Activated gamma-delta T cell treated with anti-CD3 and anti-CD28 coated beads, Interleukin-2, amount 50 U/mL, for 16 hours (primary cell): ENCODE measurements around the gene OPCML.

Experiments used
- DNase-seq: peaks from one replicate; pipeline ENCODE4 v3.0.0-alpha.2; 2020; ENCODE audit warnings: low read depth

The OPCML gene

DNA sequence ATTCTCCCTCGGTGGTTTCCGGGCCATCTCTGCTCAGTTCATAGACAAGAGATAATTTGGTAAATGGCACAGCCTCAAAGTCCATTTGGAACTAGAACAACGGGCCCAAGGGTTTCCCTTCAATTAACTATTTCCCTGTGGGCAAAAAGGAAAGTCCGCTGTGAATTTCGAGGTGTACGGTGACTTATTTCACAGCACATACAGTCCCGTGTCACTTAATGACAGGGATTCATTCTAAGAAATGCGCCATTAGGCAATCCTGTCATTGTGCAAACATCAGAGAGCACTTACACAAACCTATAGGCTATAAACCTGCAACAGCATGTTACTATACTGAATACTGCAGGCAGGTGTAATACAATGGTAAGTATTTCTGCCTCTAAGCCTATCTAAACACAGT lies 551.6 kb downstream of the OPCML start:
- DNase-seq: no peak

DNA sequence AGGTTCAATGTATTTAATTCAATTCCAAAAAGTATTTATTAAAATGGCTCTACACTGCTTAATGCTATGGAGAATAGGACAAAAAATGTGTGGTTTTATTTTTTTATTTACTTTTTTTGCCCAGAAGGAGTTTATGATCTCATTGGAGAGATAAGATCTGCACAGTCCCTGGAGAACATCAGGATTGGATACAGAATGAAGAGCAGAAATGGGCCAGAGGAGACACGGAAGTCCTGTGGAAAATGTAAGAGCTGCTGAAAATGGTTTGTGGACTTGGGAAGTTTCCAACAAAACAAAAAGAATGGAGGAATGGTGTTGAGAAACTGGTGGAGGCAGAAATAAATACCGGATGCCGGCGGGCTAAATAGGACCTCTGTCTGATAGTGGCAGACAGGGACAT lies 554.6 kb downstream of the OPCML start:
- DNase-seq: no peak

DNA sequence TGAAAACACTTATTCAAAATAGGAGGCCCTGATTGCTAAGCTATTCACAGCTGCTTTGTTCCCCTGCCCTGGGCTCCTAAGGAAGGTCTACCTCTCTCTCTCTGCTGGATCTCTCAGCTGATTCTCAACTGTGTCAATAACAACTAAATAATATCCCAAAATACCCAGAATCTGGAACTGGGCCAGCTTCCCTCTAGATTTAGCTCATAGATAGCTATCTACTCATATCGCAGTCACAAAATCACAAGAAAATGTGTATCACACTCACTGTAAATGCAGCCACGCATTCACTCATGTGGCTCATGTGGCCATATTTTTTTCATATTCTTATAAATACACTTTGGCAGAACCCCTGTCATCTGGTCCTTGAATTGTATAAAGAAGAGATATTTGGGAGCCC lies 555.1 kb downstream of the OPCML start:
- no peak for DNase-seq

DNA sequence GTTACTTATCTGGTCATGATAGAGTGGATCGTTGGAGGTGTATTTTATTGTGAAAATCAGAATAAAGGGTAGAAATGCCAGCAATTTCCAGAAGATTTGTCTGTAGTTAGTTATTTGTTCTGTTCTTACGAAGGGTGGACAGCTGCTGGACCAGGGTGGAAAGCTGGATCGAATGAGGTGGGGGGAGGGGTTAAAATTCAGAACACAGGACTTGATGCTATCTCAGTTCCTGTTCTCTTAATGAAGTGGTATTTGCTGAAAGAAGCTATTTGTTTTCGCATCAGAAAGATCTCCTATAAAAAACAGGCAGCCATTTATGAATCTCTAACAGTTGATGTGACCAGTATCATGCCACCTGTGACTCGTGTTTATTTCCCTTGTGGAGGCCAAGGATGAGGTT lies 556.2 kb downstream of the OPCML start:
- no peak for DNase-seq

DNA sequence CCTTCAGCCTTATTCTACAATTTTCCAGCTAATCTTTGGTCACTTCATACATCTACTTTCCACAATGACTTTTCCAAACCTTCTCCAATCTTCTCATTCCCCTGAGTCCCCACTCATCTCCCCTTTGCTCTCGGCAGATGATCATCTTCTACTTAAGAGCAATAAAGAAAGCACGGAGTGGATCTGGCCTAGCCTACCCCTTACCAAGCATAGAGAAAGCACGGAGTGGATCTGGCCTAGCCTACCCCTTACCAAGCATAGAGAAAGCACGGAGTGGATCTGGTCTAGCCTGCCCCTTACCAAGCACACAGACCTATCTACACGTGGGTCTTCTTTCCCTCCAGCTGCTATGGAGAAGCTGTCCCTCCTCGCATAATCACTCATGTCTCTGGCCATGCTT lies 558.6 kb downstream of the OPCML start:
- no peak for DNase-seq

DNA sequence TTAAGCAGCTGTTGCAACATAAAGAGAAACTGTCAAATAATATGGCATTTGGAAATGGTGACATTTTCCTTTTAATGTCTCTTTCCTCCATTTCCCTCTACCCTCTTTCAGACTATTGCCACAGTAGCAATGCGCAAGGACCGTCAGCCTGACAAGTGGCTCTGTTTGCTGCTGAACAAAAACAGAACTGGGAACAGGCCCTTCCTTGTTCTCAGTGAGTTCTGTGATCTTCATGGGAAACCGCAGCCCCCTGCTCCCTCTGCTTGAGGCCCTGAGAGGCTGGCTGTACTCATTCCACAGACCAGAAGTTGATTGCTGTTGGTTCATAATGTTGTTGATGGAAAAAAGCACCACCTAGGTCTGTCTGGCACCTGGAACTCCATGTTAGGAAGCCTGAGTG lies 559.7 kb downstream of the OPCML start:
- no peak for DNase-seq

DNA sequence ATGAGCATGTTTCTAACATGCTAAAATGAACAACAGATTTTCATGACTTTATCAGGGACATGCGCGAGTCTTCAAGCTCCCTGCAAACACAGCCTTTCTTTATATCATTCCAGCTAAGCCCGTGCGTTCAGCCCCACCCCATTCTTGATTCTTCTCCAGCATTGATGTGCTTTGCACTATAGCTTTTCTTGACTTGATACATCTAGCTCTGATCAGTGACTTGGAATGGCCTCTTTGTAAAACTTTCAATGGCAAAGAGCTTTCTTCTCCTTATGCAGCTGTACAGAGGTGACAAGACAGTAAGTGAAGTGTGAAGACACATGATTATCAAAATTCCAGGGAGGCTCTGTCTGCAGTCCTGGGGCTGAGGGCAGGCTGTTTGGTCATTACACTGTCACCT lies 561.0 kb downstream of the OPCML start:
- DNase-seq: no peak

DNA sequence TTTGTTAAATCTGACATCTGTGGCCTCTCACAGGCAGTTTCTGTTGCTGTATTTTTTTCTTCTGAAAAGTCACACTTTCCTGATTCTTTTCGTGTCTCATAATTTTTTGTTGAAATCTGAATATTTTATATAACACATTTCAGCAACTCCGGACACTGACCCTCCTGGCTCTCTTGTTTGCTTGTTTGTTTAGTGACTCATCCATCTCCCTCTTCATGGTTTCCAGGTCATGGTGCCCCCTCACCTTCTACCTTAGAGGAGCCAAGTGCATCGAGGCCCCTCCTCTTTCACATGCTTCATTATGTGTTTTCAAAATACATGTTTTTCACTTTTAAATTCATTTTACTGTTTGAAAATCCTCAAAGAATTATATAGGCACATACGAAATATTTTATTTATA lies 562.4 kb downstream of the OPCML start:
- DNase-seq: no peak

DNA sequence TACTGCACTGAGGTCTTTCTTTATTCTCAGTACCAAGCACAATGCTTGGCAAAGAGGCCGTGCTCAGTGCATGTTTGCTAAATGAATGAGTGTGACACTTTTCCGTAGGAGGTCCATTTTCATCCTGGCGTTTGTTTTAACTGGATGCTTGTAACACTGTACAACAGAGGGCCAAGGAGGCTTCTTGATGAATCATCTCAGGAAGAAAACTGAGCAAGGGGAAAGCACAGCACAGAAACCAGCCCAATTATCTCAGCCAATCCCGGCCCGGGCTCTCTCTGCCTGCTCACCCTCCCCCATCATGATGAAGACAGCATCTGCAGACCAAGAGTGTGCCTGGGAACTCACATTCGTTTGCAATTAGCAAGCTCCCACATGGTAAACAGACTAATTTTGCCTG lies 570.3 kb downstream of the OPCML start:
- no peak for DNase-seq

DNA sequence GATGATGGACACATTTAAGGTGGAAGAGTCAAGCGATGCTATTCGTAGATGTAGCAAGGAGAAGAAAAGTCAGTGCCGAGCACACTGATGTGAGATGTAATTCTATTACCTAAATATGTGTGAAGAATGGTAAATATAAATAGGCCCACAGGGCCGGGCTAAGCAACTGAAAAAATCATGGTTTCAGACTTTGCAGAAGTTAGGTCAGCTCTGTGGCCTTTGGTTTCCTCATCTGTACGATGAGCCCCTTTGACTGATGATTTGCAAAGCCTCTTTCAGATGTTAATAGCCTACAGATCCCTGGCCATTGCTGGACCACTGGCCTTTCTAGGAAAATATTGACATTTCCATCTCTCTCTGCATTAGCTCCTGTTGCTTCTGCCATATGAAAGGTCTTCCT lies 570.8 kb downstream of the OPCML start:
- DNase-seq: no peak

DNA sequence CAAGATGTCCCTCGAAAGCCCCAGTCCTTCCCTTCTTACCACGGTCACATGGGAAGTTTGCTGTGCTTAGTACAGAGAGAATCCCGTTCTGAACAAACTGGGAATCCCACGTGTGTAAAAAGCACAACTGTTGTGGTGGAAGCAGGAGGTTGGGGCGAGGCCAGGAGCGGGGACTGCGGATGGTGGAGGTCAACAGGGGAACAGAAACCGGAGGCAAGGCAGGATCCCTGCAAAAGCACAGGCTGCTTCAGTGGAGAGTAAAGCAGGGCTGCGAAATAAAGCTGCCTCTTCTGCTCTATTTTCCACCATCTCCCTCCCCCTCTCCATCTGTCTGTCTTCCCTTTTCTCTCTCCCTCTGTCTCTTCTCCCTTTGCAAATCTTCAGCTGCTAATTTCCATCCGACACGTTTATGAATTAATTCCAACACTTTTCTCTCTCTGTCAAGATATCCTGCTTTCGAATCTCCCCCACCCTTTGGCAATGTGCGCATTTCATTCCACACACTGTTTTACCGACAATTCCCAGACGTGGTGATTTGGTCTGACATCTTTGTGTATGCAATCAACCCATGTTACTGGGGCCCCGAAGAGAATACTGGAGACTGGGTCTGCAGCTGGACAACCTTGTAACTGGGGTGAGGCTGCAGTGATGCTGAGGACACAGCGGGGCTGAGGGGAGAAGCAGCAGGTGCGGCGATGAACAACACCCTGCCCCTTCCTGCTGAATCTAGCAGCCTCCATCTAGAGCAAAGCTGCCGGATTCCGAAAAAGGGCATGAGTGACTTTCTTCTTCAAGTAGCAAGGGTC lies 571.8 kb downstream of the OPCML start:
- DNase-seq: no peak

DNA sequence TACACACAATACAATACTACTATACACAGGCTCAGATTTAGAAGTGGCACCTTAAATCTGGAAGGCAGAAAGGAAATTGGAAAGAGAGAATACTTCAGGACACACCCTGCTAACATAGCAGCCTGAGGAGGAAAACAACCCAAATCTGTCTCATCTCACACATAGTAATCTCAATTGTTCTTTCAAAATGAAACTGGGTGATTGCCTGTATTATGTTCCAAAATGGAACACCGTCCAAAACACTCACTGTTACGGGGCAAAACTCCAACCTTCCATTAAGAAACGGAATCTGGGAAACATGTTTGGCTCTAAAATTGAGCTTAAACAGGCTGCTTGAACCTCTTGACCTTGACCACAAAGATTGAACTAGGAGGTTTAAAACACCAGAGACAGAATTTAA lies 572.6 kb downstream of the OPCML start:
- no peak for DNase-seq

DNA sequence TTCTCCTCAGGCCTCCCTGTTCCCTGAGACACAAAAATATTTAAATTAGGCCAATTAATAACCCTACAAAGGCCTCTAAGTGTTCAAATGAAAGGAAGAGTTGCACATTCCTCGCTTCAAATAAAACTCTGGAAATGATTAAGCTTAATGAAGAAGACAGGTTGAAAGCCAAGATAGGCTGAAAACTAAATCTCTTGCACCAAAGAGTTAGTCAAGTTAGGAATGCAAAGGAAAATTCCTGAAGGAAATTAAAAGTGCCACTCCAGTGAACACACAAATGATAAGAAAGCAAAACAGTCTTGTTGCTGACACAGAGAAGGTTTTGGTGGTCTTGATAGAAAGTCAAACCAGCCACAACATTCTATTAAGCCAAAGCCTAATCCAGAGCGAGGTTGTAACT lies 574.4 kb downstream of the OPCML start:
- no peak for DNase-seq

DNA sequence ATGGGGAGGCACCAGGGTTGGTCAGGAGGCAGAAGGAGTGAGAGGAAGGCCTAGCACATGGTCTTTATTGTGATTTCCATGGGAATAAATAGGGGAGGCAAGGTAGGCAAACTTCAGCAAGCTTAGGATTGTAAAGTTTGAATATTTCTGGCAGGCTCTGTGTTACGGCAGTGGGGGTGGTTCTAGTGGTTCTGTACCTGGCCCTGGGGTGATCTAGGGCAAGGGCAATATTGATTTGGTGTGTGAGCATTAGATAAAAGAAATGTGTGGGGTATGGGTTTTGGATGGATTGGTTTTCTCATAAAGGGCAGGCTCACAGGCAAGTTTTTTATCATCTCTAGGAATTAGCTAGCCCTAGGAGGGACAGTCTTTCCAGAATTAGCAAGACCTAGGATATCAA lies 584.0 kb downstream of the OPCML start:
- no peak for DNase-seq

DNA sequence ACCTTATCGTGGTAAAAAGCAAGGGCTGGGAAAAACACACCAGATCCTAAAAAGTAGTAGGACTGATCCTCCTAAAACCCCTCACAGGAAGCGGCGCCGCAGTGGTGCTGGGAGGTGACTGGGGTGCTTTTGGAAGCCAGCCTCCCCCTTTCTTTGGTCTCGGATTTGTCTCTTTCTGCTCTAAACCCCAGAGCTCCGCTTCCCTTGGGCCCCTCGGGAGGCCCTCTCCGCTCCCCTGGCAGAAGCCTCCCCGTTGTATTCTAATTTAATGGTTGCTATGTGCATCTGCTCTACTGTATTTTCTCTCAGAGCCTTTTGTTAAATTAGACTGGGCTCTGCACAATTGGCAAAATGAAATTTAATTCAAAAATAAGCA lies 587.7 kb downstream of the OPCML start:
- no peak for DNase-seq

DNA sequence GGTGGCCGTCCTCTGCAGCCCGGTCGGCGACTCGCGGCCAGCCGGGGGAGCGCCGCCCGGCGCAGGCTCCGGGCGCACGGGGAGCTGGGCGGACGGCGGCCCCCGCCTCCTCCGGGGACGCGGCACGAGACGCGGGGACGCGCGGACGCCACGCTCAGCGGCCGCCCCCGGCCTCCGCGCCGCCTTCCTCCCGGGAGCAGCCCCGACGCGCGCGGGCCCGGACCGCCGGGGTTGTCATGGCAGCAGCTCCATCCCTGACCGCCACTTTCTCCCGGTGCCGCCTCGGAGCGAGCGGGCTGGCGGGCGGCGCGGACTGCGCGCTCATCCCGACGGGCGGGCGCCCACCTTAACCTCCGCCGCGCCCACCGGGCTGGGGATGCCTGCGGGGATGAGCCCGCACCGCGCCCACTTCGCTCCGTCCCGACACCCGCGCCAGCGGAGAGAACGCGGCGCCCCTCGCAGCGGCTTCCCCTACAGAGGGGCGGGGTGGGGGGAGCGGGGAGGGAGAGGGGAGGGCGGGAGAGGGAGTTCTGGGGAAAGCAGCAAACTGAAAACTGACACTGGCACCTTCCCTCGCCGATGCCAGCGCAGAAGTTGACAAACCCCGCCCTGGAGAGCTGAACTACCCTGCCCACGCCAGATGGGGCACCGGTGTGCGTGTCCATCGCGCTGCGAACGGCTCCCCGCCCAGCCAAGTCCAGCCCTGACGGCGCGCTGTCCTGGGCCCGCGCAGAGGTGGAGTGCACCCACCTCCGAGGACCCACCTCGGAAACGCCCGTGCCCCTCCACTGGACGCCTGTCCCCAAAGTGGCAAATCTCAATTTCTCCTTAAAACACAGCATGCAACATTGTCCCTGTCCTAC lies 588.4 kb downstream of the OPCML start:
- no peak for DNase-seq

DNA sequence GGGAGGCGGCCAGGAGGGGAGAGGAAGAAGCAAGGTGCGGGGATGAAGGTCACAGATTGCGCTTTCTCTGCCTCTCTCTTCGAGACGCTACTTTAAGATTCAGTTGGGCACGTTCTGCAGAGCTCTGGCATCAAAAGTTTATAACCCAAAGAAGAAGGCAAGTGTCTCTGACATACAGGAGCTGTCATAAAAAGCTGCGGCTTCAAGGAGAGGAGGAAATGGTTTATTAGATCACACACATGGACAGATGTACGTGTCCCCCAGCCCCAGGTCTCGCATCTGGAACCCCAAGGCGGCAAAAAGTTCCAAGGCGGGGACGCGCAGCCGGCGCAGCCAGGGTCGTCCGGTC lies 589.0 kb downstream of the OPCML start:
- no peak for DNase-seq

DNA sequence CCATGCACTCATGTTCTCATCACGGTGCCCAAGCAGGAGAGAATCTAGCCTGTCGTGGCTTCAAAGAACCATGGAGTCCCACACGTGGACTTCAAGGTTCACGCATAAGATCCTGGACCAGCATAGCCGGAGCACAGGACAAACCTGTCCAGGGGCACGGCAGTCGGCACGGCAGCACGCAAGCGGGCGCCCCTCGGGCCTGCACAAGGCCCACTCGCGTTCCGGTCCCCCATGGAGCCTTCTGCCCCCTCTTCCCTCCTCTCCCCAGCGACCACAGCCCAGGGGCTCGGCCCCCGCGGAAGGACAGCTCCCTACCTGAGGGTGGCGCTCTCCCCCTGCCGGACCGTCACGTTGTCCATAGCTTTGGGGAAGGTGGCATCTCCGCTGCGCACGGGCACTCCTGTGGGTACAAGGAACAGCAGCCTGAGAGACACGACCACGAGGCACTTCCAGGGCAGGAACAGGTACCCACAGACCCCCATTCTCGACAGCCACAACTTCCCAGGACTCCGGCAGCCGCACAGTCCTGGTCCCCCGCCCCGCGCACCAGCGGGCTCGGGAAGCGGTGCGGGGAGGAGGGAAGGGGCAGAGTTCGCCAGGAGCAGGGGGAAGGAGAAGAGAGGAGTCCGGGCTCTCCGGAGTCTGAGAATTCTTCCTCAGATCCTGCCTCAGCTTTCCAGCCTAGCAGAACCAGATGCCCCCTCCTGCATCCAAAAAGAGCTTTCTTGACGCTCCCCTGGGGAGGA lies 589.5 kb downstream of the OPCML start:
- DNase-seq: no peak

DNA sequence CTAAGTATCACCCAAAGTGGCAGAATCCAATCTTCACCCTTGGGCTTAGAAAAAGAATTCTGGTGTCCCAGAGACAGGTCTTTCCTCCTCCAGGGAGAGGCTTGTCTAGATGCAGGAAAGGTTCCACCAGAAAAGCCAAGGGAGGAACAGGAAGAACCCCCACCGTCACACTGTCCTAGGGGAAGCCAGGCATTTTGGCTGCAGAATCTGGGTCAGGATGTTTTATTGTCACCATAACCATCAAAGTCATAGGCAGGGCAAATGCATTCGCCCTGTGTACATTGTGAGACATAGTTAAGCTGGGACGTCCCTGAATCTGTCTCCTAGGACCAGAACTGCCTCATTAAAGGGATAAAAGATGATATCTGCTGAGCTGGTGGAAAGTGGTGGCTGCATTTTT lies 590.5 kb downstream of the OPCML start:
- no peak for DNase-seq

DNA sequence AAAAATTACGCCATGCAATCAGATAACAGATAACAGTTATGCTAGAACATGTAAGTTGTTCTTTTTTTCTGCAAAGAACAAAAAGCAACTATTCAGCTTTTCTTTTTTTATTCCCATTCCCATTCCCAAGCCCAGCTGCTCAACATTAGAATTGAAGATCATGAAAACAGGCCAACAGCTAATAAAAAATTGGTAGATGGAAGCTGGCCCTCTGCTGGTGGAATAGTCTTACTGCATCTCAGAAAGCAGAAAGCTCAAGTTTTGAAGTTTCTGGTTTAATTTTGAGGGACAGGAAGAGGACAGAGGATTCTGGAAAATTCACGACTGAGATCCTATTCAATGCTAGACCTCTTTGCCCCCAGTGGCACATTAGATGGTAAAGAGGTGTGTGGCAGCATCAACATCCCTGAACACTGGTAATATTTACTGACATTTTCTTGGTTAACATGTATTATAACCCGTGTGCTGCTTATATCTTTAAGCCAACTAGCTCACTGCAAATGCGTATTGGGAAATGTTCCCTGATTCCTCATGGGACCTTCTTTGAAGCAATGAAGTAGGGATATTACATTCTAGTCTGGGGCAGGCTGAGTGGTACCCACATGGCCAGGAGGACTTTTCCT lies 591.2 kb downstream of the OPCML start:
- DNase-seq: no peak

DNA sequence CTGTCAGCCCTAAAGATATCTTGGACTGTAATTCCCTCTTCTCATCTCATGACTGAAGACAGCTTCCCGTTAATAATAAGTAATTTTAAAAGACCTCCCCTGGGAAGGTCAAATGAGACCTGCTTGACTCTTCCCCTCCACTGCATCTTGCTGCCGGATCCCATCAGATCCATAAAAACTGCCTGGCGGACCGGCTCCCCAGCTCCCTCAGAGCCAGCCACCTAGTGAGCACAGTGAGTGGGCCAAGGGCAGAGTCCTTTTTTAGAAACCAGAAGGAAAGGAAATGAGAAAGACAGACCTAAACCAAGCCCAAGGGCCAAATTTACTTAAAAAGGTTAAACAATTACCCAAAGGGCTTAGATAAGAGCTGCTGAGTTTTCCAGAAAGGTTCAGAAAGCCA lies 595.3 kb downstream of the OPCML start:
- DNase-seq: no peak

DNA sequence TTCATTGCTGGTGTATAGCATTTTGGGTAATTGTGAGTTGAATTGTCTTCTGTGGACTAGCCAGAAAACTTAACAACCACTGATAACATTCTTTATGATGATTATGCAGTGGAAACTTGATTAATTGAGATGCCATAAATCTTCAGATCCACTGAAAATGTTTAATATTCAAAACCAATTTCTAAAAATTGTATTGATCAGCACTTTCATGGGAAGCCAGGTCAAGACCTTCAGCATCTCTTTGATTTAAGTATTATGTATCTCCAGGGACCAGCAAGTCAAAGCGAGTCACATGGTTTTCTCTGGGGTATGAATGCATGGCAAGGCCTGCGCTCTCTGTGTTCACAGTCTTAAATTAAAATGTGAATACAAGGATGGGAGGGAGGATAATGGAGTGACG lies 596.9 kb downstream of the OPCML start:
- no peak for DNase-seq

DNA sequence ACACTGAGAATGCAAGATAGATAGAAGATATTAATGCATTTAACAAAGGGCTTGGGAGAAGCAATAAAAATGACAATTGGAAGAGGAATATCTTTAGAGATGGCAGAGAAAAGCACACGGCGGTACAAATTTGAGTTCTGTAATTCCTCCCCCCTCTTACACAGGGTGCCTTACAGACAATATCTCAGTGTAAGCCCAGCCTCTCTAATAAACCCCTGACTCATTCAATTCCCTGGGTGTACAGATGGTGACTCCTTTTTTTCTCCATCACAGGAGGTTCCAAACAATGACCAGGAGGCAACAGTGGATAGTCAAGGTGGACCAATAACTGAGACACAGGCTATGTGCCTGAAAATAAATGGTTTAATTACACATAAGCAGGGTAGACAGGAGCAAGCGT lies 598.6 kb downstream of the OPCML start:
- DNase-seq: no peak
